ENCODE results near the gene ALKBH5.
A peak's percentile ranks its signal among the peaks of the same experiment; 100 is the strongest.

Gene ALKBH5

DNA sequence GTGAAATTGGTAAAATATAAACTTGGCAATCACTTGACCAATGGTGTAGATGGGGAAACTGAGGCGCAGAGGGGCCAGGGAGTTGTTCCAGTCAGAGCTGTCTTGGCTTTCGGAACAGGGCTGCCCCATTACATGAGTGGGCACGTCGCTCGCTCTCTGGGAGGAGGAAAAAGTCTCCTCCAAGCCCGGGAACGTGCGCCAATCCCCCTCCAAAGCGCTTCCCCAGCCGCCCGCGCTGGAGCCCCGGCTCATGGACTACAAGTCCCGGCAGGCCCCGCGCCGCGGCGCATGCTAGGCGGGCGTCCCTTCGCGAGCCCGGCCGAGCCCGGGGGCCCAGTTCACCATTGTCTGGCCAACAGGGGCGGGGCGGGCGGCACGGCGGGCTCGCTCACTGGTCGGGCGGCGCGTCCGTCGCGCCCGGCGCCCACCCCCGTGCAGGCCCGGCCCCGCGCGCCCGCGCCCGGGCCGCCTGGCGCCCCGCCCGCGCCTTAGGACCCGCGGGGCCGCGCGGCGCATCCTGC, 41.6 kb downstream of the ALKBH5 start, which contains the start of gene LLGL1:
TSS of gene LLGL1 (plus strand) at position 515 of the 521 bp plus-strand sequence. CDS start 48 bp downstream, outside the sequence.
- peak; percentile 64 for DNase-seq

DNA sequence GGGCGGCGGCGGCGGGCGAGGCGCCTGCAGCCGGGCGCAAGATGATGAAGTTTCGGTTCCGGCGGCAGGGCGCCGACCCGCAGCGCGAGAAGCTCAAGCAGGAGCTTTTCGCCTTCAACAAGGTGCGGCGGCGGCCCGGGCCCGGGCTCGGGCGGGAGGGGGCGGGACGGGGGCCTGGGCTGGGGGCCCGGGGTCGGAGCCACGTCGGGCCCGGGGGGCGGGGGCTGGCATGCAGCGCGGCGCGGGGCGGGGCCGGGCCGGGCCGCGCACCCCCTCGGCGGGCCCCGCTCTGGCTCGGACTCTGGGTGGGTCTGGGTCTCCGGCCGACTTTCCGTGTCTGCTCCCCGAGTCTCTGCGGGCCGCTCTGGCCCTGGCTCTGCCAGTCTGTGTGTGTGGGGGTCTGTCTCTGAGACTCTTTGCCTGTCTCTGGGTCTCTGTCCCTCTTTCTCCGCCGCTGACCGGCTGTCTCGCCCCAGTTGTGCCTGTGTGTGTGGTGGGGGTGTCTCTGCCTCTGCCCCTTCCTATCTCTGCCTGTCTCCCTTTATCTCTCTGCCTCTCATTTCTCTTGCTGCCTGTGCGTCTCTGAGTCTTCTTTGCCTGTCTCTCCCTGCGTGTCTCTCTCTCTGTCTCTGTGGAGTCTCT, 42.1 kb downstream of the ALKBH5 start:
- no peak for DNase-seq

GRCh38 chr17:18226284-18226945, 42.8 kb downstream of the ALKBH5 start:
- no peak for DNase-seq

- DNase-seq, result no peak
Measured at GRCh38 chr17:18227635-18228034, 44.0 kb downstream of the ALKBH5 start.

DNA sequence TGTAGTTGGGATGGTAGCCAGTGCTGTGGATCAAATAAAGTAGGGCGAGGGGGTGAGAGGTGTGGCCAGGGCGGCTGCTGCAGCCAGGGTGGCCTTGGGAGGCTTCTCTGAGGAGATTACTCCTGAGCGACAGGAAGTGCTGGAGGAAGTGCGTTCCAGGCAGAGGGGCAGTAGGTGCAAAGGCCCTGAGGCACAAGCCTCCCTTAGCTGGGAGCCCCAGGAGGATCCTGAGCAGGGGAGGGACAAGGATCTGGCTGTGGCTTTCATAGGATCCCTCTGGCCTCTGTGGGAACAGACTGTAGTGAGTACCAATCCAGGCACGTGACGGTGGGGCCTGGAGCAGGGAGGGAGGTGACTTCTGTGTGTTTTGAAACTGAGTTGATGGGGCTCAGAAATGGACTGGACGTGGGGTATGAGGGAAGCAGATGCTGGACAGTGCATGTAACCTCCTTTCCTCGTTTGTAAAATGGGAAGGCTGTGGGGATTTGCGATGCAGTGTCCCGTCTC, 44.6 kb downstream of the ALKBH5 start:
- no peak for DNase-seq

- DNase-seq, result no peak
Measured at GRCh38 chr17:18229254-18229653, 45.6 kb downstream of the ALKBH5 start.

DNA sequence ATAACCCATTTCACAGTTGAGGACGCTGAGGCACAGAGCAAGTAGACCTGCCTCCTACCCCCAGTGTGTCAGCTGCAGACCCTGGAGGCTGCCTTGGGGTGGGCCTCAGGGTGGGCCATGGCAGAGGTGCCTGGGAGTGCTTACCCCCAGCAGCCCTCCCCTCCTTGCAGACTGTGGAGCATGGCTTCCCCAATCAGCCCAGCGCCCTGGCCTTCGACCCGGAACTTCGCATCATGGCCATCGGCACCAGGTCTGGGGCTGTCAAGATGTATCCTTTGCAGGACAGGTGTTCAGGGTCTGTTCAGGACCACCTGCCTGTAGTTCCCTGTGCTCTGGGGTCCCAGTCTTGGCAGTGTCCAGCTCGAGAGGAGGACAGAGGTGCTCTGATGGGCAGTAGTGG, 46.1 kb downstream of the ALKBH5 start:
- DNase-seq, result no peak

- DNase-seq, result no peak
Measured at GRCh38 chr17:18230288-18231141, 46.9 kb downstream of the ALKBH5 start.

GRCh38 chr17:18231164-18231563, 47.5 kb downstream of the ALKBH5 start:
- no peak for DNase-seq

GRCh38 chr17:18233803-18234518, 50.3 kb downstream of the ALKBH5 start:
- no peak for DNase-seq

- no peak for DNase-seq
Measured at GRCh38 chr17:18234853-18235380, 51.3 kb downstream of the ALKBH5 start.

DNA sequence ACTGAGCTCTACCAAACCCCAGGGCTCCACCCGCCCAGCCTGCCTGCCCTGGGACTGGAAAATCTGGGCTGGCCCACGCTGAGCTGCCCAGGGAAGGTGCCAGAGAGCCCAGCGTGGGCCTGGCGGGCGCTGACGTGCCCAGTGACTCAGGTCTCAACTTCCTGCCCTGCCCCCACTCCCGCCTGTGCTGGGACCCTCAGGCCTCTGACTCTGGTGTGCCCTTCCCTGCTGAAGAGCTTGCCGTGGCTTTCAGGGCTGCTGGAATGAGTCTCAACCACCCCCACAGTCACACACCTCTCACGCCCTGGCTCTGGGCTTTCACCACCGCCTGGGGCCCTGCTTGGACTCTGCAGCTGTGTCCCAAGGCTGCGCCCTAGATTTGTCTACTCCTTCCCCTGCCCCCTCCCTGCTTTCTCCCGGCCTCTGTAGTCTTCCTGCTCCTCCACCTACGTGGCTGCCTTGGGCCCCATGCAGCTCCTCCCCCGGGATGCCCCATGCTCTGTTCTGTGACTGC, 52.2 kb downstream of the ALKBH5 start:
- DNase-seq, result no peak

DNA sequence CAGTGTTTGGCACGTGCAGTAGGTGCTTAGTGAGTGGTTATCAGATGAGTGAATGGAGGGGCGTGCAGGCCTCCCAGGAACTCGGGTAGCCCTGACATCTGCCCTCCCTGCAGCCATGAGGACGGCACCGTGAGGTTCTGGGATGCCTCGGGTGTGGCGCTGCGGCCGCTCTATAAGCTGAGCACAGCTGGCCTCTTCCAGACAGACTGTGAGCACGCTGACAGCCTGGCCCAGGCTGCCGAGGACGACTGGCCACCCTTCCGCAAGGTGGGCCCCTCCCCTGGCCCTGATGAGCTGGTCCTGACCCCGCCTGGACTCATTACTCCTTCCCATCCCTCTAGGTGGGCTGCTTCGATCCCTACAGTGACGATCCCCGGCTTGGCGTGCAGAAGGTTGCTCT, 52.9 kb downstream of the ALKBH5 start:
- DNase-seq, result no peak

DNA sequence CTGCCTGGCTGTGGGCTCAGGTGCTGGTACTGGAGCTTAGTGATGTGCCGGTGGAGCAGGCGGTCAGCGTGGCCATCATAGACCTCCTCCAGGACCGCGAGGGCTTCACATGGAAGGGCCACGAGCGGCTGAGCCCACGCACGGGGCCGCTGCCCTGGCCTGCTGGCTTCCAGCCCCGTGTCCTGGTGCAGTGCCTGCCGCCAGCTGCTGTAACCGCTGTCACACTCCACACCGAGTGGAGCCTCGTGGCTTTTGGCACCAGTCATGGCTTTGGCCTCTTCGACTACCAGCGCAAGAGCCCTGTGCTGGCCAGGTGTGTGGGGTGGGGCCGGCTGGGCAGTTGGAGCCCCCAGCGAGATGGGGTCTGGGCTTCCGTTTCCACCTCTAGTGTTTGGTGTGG, 53.8 kb downstream of the ALKBH5 start:
- no peak for DNase-seq

GRCh38 chr17:18238299-18238698, 54.7 kb downstream of the ALKBH5 start:
- no peak for DNase-seq

- no peak for DNase-seq
Measured at GRCh38 chr17:18240449-18240848, 56.8 kb downstream of the ALKBH5 start.

DNA sequence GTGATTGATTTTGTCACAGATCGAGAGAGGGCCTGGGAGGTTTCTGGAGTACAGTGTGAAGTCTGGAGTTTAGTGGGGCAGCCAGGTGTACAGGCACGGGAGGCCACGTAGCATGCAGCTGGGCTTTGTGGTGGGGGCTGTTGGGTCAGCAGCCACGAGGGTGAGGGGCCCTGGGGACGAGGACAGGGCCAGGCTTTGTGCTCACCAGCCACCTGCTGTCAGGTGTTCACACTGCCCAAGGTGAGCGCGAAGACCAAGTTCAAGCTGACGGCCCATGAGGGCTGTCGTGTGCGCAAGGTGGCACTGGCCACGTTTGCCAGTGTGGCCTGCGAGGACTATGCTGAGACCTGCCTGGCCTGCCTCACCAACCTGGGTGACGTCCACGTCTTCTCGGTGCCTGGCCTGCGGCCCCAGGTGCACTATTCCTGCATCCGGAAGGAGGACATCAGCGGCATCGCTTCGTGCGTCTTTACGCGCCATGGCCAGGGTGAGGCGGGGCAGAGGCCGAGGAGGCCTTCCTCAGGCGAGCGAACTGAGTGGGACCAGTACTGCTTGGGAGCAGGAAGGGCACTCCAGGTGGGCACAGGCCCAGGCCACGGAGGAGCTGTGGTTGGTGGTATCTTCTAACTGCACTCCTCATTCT, 57.7 kb downstream of the ALKBH5 start:
- DNase-seq, result no peak

DNA sequence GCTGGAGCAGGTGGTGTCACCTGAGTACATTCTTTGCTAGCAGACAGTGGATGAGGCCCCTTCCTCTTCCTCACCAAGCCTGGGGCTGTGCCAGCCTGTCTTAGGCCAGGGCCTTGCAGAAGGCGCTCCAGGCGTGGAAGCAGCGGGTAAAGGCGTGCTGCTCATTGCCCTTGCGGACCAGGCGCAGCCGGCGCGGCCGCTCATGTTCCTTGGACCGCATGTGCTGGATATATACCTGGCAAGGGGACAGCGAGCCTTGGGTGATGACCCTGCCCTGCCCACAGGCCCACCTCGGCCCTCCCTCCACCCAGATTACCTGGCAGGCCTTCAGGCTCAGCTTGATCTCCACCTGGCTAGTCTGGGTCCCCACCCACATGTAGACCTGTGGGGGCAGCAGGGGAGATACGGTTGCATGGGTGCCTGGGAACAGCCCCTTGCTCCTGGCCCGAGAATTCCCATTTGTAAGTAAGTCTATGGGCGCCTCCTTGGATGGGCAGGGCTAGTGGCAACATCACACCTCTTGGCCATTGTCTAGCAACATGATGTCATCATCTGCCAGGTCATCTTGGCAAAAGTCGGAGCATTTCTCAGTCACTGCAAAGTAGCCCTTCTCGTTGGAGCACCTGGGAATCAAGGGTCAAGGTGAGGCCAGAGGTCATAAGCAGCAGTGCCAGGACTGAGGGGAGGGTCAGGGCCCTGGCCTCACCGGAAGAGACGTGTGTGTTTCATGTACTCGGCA, 61.6 kb downstream of the ALKBH5 start:
- DNase-seq, result no peak

DNA sequence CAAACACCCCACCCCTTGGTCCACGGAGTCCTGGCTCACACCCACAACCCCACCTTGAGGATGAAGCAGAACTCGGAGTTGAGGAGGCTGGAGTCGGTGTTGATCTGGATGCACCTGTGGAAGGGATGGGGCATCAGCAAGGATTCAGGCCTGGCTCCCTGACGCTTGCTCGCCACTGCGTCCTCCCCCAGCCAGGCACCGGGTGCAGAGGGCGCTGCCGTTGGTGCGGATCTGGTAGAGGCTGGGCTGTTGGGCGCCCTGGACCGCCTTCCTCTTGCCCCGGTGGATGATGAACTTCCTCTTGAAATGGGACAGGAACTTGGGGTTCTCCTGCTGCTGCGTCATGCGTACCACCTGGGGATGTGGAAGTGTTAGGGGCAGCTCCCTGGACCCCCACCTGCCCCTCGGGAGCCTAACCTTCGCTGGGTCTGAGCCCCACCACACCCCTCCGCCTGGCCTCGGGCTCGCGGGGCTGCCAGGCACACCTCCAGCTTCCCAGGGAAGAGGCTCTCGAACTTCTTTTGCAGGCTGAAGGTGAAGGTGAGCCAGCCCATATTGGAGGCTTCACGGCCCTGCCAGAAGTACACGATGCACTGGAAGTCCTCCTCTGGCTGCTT, 62.6 kb downstream of the ALKBH5 start:
- no peak for DNase-seq

DNA sequence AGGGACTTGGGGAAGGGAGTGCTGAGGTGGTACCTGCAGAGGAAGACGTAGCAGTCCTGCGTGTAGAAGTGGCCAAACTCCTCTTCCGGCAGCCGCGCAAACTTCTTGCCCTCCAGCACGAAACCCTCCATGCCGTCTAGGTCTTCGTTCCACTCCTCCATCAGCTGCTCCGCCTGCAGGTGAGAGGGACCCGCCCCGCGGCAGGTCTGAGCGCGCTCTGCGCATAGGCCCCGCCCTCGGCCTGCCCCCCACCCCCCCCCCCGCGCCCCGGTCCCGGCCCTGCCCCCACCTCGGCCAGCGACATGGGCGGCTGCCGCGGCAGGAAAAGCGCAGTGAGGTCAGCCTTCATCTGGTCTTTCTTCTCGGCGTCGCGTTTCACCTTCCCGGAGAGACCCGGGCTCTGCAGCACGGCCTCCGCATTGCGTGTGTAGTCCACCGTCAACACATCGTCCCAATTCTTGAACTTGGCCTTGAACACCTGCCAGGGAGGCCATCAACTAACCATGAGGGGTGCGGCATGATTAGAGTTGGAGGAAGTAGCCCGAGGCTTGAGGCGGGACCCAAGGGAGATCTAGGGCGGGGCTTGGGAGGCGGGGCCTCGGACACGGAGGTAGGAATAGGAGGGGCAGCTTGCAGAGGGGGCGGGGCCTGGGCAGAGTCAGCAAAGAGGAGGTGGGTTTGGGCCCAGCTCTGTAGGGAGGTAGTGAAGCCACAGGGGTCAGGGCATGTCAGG, 63.4 kb downstream of the ALKBH5 start:
- no peak for DNase-seq
